Activated naive CD8-positive, alpha-beta T cell treated with anti-CD3 and anti-CD28 coated beads, Interleukin-2, amount 50 U/mL, for 16 hours (primary cell): ENCODE data around the gene LY6G5C.
"Not testable (repeated sequence)": the region's sequence is repeated elsewhere in the genome, so short reads cannot be mapped to it uniquely, and the experiment has no call there.

Source experiments
- DNase-seq: peaks from one replicate; pipeline ENCODE4 v3.0.0-alpha.2; 2020; ENCODE audit warnings: low read depth, low spot score

LY6G5C gene

DNA sequence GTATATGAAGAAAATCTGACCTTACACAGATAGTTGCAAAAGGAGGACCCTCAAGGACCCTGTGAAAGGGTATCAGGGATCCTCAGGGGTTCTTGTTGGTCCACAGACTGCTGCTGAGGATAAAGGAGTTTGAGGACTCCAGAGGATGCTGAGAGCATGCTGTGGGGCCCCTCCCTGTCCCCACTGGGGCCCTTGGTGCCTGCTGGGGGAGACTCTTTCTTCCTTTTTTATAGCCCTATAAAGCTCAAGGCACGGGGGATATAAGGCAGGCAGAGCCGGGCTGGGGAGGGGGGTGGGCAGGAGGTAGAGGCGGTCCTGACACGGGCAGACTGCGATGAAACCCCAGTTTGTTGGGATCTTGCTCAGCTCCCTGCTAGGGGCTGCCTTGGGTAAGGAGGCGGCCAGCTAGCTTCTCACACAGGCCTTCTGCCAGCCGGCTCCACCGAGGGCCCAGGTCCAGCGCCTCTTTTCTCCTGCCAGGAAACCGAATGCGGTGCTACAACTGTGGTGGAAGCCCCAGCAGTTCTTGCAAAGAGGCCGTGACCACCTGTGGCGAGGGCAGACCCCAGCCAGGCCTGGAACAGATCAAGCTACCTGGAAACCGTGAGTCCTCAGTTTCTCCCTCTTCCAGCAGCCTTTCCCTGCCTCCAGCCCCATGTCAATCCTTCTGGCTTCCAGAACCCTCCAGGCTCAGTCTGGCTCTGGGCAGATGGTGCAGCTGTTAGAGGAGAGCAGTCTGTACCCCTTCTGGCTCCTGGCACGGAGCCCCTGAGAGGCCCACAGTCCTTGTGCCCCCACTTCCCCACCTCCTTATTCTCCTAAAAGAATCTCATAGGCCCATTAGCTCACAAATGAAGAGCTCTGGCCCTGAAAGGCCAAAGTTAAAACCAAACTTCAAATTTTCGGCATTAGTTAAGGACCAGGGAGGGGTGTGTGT lies 34.4 kb upstream of the LY6G5C start, which contains the start of gene LY6G6D:
LY6G6D (plus strand) TSS at position 327 of the 937 bp plus-strand sequence; CDS start at position 335, 8 bp downstream.
- no peak for DNase-seq

- no peak for DNase-seq
Observed at GRCh38 chr6:31713991-31714684, 33.3 kb upstream of the LY6G5C start.

- no peak for DNase-seq
Observed at GRCh38 chr6:31713465-31713864, 32.6 kb upstream of the LY6G5C start.

DNA sequence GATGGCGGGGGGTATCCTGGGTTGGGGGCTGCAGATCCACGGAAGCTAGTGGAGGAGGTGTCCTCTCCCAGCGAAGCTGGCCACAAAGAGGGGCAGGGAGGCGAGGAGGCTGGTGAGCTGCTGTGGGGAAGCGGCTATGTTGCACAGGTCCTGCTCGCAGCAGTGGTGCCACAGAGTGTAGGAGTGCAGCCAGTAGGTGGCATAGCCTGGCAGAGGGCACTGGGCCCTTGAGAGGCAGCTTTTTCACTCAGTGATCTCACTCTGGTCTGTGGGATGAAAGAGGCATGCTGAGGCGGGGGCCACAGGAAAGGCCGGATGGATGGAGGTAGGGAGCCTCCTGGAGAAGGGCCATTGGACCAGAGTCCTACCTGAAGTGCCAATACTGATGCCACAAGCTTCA lies 31.4 kb upstream of the LY6G5C start:
- DNase-seq: no peak

DNA sequence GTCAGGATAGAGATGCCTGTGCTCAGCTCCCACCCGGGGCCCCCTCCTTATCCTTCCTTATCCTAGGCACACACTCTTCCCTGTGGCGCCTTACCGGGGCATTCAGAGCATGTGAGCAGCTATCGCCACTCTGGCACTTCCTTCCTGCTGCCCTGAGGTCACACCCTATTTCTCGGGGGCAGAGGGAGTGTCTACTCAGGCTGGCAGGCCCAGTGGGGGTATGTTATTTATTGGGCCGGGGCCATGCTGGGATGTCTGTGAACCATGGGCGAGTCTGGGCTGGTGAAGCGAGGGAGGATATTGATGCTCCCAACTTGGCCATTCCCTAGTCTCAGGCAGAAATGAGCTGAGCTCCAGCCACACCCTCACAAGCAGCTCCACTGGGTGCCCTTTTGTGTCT lies 30.4 kb upstream of the LY6G5C start:
- DNase-seq: no peak

DNA sequence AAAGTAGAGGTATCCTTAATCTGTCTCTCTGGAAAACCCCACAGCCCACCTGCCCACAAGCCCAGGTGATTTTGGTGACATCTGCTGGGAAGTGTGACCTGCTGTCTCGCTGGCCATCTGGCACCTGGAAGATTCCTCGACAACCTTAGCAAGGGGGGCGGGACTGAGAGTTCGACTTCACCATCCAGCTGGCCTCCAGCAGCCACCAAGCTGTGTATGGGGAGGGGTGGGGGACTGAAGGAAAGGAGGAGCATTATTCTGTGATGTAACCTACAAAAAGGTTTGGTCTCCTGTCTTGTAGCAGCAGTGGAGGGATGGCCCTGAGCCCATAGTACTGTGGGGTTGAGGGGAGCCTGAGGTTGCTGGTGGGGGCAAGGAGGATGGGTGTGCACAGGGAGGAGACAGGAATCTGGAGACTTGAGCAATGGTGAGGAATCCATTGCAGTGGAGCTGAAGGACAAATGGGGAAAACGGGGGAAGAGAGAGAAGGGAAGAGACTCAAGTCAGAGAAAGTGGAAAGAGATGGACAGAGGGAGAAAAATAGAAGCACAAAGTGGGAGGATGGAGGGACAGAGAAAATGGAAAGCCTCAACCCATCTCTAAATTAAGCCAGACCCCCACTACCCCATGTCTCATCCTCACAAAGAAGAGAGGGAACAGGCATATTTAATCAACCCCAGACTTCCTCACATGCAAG lies 29.8 kb upstream of the LY6G5C start:
- no peak for DNase-seq

- not testable (repeated sequence) for DNase-seq
Observed at GRCh38 chr6:31709157-31709556, 28.3 kb upstream of the LY6G5C start.

DNA sequence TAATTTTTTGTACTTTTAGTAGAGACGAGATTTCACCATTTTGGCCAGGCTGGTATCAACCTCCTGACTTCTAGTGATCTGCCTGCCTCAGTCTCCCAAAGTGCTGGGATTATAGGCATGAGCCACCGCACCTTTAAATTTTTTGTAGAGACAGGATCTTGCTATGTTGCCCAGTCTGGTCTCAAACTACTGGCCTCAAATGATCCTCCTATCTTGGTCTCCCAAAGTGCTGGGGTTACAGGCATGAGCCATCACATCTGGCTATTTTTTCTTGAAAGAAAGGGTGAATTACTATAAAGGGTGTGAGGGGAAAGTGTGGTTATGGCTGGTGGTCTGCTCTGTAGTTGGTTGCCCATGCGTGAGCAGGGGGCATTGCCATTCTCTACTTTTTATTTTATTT lies 27.4 kb upstream of the LY6G5C start:
- no peak for DNase-seq

DNA sequence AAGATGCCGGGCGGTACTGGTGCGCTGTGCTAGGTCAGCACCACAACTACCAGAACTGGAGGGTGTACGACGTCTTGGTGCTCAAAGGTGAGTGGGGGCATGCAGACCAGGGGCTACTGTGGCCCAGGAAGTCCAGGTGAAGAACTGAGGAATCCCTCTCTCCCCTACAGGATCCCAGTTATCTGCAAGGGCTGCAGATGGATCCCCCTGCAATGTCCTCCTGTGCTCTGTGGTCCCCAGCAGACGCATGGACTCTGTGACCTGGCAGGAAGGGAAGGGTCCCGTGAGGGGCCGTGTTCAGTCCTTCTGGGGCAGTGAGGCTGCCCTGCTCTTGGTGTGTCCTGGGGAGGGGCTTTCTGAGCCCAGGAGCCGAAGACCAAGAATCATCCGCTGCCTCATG lies 26.8 kb upstream of the LY6G5C start:
- no peak for DNase-seq

DNA sequence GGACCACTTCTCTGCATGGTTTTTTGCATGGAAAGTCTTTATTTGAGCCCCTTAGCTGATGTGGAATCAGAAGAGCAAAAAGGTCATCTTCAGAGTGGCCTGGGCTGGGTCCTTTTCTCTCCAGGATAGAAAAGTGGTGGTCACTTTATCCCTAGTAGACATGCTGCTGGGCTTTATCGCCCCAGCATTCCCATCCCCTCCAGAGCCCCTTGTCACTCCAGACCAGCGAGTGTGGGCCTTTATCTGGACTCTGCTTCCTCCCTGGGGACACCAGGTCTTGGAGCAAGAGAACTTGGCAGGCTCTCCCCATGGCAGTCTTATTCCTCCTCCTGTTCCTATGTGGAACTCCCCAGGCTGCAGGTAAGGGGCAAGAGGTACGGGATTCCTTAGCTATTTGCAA lies 25.7 kb upstream of the LY6G5C start, which contains the start of gene LY6G6F:
LY6G6F (plus strand) TSS at position 268 of the 400 bp plus-strand sequence; CDS start at position 309, 41 bp downstream.
- no peak for DNase-seq

- no peak for DNase-seq
Observed at GRCh38 chr6:31705931-31706330, 25.1 kb upstream of the LY6G5C start.

GRCh38 chr6:31702819-31703716 lies 22.2 kb upstream of the LY6G5C start, which contains the start of gene ABHD16A:
ABHD16A (minus strand) TSS chr6:31703324; CDS start chr6:31703281, 43 bp downstream.
- DNase-seq: peak; percentile 94

DNA sequence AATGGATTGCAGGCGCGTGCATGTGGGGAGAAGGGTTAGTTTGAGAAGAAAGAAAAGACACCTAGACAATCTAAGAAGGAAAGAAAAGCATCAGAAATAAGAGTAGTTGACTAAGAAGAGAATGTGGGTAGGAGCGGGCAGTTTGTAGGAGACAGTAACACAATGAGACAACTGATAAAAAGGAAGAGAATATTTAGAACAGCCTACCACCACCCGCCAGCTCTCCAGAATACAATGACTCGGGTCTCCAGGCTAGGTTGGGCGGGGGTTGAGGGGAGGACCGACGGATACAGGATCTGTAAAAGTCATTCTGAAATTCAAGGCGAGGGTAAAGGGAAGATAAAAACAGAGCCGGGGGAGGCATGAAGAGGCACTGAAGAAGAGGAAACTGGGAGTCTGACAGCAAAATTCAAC lies 21.5 kb upstream of the LY6G5C start:
- DNase-seq: no peak

DNA sequence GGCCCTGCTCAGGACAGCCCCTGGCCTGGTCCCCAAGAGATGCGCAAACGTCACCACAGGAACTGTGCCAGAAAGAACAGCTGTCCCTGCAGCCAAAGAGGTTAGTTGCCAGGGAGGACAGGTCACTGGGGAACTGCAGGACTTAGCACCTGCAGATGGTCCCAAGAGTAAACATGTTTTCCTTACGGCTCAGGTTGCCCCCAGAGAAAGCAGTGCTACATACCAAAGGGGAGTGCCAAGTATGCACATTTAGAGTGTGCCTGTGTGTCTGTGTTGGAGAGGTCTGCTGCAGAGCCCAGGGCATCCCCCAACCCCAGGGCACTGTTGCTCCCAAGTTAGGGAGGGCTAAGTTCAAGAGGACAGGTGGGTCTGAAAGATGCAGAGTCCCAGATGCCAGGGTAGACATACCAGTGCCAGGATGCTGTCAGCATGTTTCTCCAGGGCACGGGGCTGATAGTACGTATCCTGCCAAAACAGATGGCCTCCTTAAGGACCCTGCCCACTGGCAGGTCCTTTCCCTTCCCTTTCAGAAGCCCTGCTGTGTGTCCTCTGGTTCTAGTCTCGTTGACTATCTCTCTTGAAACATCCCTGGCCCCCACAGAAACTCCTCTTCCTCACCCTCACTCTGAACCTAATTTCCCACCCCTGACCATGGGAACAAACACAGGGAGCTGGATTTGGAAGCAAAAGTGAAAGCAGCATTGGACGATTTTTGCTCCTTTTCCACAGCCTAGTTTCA lies 21.0 kb upstream of the LY6G5C start:
- no peak for DNase-seq

GRCh38 chr6:31700740-31701401 lies 20.0 kb upstream of the LY6G5C start:
- DNase-seq: no peak

GRCh38 chr6:31697555-31697954 lies 16.7 kb upstream of the LY6G5C start:
- no peak for DNase-seq

- DNase-seq: no peak
Observed at GRCh38 chr6:31693535-31693934, 12.7 kb upstream of the LY6G5C start.

- DNase-seq: no peak
Observed at GRCh38 chr6:31692886-31693285, 12.0 kb upstream of the LY6G5C start.

GRCh38 chr6:31692353-31692752 lies 11.5 kb upstream of the LY6G5C start:
- no peak for DNase-seq
